HG02571 (cell line): ENCODE data around the gene C1orf146.
"Not testable (repeated sequence)": the region's sequence is repeated elsewhere in the genome, so short reads cannot be mapped to it uniquely, and the experiment has no call there.

Experiments used
- ATAC-seq: cut with Tn5 transposase; IDR thresholded peaks from one replicate; pipeline ENCODE4 v1.9.1; 2021; ENCODE audit warnings: mild to moderate bottlenecking, moderate library complexity; ENCODE audit not compliant: unreplicated experiment

Gene C1orf146

GRCh38 chr1:92273039-92273438, 55.3 kb downstream of the C1orf146 start:
- no peak for ATAC-seq

- ATAC-seq: no peak
Measured at GRCh38 chr1:92274939-92275338, 57.2 kb downstream of the C1orf146 start.

GRCh38 chr1:92276082-92276481, 58.4 kb downstream of the C1orf146 start:
- no peak for ATAC-seq

GRCh38 chr1:92277105-92277723, 59.5 kb downstream of the C1orf146 start:
- ATAC-seq: no peak

GRCh38 chr1:92279781-92280180, 62.1 kb downstream of the C1orf146 start:
- ATAC-seq: not testable (repeated sequence)

- not testable (repeated sequence) for ATAC-seq
Measured at GRCh38 chr1:92281411-92281810, 63.7 kb downstream of the C1orf146 start.

GRCh38 chr1:92291372-92291999, 73.8 kb downstream of the C1orf146 start:
- ATAC-seq: no peak
